ENCODE results near the gene PLAC8. TPM values are rescaled to one million over a fixed set of nuclear protein-coding genes. Genes with fewer than 3 reads are reported as not detected.

PLAC8 gene
- total and polyA plus RNA-seq, 2 of the 8 experiments (the other 6 are each of a cell fraction or from before 2014, with no cell fraction given), result 0.98 to 1.1 TPM

GRCh38 chr4:83114576-83114975 is at the start of gene PLAC8 (continued):
- TF ChIP-seq CHD7 (IDR thresholded peaks at IDR 0.05; ENCODE audit: insufficient replicate concordance, low read length) (no peak), POLR2A (IDR thresholded peaks at IDR 0.05; ENCODE audit: control extremely low read depth in 1 of 2, low read depth in 2 of 2, low read length in 2 of 2) (no peak)
